Fibroblast of lung (primary cell): ENCODE data around the gene SP5.

ENCODE experiments used
- CTCF ChIP-seq, 2 donors: IDR thresholded peaks in 1 of 2; conservative IDR thresholded peaks in 1 of 2; 1 replicate in 1 of 2; 2 replicates in 1 of 2; pipeline ENCODE4 v1.5.1; 2011 to 2012; ENCODE audit warnings: low read length in 2 of 2, control low read depth in 1 of 2, inconsistent platforms in 1 of 2, low read depth in 1 of 2, mild to moderate bottlenecking in 1 of 2
- EZH2 ChIP-seq: IDR thresholded peaks from 2 replicates; pipeline ENCODE4 v1.5.1; 2012; ENCODE audit warnings: low read length, control low read depth, mild to moderate bottlenecking; ENCODE audit errors: missing control alignments

- TF ChIP-seq CTCF (conservative IDR thresholded peaks at IDR 0.05 in 1 of 2, IDR thresholded peaks at IDR 0.05 in 1 of 2; ENCODE audit: low read depth in 1 of 2, low read length in 2 of 2) (no peak), EZH2 (no peak)
Measured at GRCh38 chr2:170669909-170670308, 45.2 kb upstream of the SP5 start.
